Rectal smooth muscle tissue (tissue), 1 donor: ENCODE results near the gene SSTR3.

Experiments
- H3K27ac ChIP-seq: one replicate; pipeline ENCODE4 v1.7.0; 2013; ENCODE audit warnings: low read depth, low read length, inconsistent platforms
- H3K27me3 ChIP-seq: one replicate; pipeline ENCODE4 v1.7.0; 2013; ENCODE audit warnings: low read length; ENCODE audit not compliant: control insufficient read depth, insufficient read depth
- H3K36me3 ChIP-seq: one replicate; pipeline ENCODE4 v1.7.0; 2013; ENCODE audit warnings: low read length; ENCODE audit not compliant: control insufficient read depth, insufficient read depth
- H3K4me1 ChIP-seq: one replicate; pipeline ENCODE4 v1.7.0; 2013; ENCODE audit warnings: low read length; ENCODE audit not compliant: control insufficient read depth, insufficient read depth
- H3K4me3 ChIP-seq: one replicate; pipeline ENCODE4 v1.7.0; 2013; ENCODE audit warnings: low read length
- H3K9ac ChIP-seq: one replicate; pipeline ENCODE4 v1.7.0; 2013; ENCODE audit warnings: low read length

The SSTR3 gene

GRCh38 chr22:37212174-37212906, at the start of gene SSTR3:
TSS of gene SSTR3 (minus strand) at chr22:37212477. CDS start at chr22:37207803, 4,674 bp downstream.
- Histone ChIP-seq H3K4me1 (no peaks in the 10 kb centered on the region), H3K36me3 (no peaks in the 10 kb centered on the region), H3K27me3 (no peaks in the 10 kb centered on the region), H3K27ac (no peak within 1 kb of the TSS), H3K9ac (no peak within 1 kb of the TSS), H3K4me3 (no peak within 1 kb of the TSS)

DNA sequence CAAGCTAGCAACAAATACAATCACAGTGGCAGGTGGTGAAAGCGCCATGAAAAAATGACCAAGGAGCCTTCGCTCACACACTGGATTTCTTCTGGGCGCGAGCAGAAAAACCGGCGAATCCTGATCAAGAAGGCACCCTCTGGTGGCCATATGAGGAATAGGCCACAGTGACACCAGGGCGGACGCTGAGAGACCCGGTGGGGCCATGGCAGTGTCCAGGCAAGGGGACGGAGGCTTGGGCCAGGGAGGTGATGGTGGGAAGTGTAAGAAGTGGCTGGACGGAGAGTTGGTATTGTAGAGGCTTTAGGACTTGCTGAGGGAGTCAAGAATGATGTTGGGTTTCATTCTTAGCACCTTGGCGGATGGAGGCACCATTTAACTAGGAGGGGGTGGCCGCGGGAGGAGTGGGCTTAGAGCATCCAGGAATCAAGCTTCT, 48.6 kb upstream of the SSTR3 start:
- Histone ChIP-seq H3K4me3 (no peak overlapping the region), H3K4me1 (no peaks in the 10 kb centered on the region), H3K36me3 (no peaks in the 10 kb centered on the region), H3K27me3 (peaks cover 17% of the 10 kb centered on the region), H3K9ac (no peak overlapping the region), H3K27ac (no peak overlapping the region)

DNA sequence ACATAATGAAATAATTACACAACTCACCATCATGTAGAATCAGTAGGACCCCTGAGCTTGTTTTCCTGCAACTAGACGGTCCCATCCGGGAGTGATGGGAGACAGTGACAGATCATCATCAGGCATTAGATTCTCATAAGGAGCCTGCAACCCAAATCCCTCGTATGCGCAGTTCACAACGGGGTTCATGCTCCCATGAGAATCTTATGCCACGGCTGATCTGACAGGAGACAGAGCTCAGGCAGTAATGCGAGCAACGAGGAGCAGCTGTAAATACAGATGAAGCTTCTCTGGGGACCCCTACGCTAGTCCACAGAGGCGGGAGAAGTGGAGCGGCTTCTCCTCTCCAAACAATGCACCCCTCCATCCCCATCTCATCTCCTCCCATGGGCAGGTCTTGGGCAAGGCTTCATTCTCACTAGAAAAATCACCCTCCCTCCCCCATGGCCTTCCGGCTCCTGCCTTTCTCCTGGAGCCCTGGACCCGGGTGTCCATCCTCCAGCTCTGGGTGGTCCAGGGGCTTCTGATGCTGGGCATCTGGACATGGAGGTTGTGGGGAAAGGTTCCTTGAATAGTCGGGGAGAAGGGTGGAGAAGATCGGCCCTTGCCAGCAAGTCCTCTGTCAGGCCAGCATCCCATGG, 48.0 kb upstream of the SSTR3 start:
- Histone ChIP-seq H3K27me3 (peaks cover 17% of the 10 kb centered on the region), H3K4me3 (no peak overlapping the region), H3K4me1 (no peaks in the 10 kb centered on the region), H3K27ac (no peak overlapping the region), H3K9ac (no peak overlapping the region), H3K36me3 (no peaks in the 10 kb centered on the region)

DNA sequence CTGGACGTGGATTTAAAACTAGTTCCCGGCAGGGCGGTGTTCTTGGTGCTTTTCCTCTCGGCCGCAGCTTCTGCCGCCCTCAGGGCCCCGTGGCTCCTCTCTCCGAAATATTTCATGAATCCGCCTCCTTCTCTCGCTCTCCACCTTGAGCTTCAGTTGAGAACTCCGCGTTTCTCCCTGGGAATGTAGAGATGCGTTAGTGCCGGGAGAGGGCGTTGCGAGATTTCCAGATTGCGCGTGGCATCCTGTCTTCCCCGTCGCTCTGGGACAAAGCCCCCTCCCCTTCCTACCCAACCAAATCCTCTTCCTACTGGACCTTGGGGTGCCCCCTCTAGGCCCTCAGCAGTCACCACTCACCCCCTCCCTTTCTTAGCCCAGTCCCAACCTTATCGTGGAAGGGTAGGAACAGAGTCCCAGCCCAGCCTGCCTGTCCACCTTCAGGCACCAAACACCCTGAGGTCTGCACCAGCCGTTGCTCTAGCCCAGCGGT, 47.3 kb upstream of the SSTR3 start:
- Histone ChIP-seq H3K4me1 (no peaks in the 10 kb centered on the region), H3K4me3 (no peak overlapping the region), H3K27ac (no peak overlapping the region), H3K9ac (no peak overlapping the region), H3K27me3 (peaks cover 17% of the 10 kb centered on the region), H3K36me3 (no peaks in the 10 kb centered on the region)

DNA sequence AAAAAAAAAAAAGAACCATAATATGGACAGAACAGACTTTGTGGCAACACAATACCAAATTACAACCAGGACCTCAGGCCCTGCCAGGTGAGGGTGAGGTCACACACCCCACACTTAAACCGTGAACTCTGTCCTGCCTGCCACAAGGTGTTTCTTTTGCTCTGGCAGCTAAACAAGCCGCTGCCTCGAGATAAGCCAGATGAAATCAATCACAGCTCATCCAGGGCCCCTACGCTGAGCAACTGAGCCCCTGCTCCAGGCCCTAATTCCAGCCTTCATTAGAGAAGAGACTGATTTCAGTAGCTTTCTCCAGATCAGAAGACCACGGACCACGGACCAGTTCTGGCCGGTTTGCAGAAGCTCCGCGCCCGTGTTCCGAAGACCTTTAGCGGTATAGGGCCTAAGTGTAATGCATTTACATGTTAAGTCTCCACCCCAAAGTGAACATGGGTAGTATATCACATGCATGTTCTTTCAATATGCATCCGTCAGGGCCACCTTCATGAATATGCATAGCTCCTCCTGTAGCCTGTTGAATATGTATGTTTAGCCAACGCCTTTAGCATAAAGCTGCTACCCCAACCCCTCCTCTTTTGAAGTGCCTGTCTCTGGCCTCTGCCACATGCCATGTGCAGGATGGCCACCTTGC, 46.6 kb upstream of the SSTR3 start:
- H3K9ac ChIP-seq = no peak overlapping the region
- no peak overlapping the region for H3K27ac ChIP-seq
- H3K27me3 ChIP-seq = peaks cover 17% of the 10 kb centered on the region
- no peaks in the 10 kb centered on the region for H3K4me1 ChIP-seq
- H3K4me3 ChIP-seq = no peak overlapping the region
- H3K36me3 ChIP-seq = no peaks in the 10 kb centered on the region

- Histone ChIP-seq H3K36me3 (no peaks in the 10 kb centered on the region), H3K4me1 (no peaks in the 10 kb centered on the region), H3K27ac (no peak overlapping the region), H3K27me3 (peaks cover 17% of the 10 kb centered on the region), H3K9ac (no peak overlapping the region), H3K4me3 (no peak overlapping the region)
Measured at GRCh38 chr22:37258005-37258752, 45.9 kb upstream of the SSTR3 start.

- Histone ChIP-seq H3K27me3 (peaks cover 12% of the 10 kb centered on the region), H3K9ac (no peak overlapping the region)
Measured at GRCh38 chr22:37256075-37256726, 43.9 kb upstream of the SSTR3 start.

GRCh38 chr22:37255558-37256006, 43.3 kb upstream of the SSTR3 start:
- peaks cover 7% of the 10 kb centered on the region for H3K27me3 ChIP-seq
- no peak overlapping the region for H3K27ac ChIP-seq
- no peaks in the 10 kb centered on the region for H3K4me1 ChIP-seq
- H3K36me3 ChIP-seq = no peaks in the 10 kb centered on the region
- H3K4me3 ChIP-seq = no peak overlapping the region
- no peak overlapping the region for H3K9ac ChIP-seq

More at GRCh38 chr22:37256075-37256726, 43.9 kb upstream of the SSTR3 start:
- H3K4me1 ChIP-seq = no peaks in the 10 kb centered on the region
- no peaks in the 10 kb centered on the region for H3K36me3 ChIP-seq
- no peak overlapping the region for H3K27ac ChIP-seq
- no peak overlapping the region for H3K4me3 ChIP-seq

GRCh38 chr22:37254867-37255233, 42.6 kb upstream of the SSTR3 start:
- H3K27me3 ChIP-seq = peaks cover 5% of the 10 kb centered on the region

DNA sequence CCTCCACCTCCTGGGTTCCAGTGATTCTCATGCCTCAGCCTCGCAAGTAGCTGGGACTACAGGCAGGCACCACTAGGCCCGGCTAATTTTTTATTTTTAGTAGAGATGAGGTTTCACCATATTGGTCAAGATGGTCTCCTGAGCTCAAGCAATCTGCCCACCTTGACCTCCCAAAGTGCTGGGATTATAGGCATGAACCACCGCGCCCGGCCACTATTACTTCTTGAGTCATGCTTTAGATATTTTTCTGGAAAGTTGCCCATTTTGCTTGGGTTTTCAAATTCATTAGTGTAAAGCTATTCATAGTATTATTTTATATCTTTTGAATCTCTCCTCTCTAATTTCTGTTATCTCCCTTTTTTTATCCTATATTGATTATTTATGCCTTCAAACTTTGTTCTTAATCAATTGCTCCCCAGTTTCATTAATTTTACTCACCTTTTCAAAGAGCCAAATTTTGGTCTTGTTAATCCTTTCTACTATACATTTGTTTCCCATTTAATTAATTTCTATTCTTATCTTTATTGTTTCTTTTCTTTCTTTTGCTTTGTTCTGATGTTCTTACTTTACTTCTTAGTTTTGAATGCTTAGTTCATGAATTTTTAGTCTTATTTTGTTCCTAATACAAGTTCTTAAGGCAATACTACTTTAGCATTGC, 42.1 kb upstream of the SSTR3 start:
- peaks cover under 1% of the 10 kb centered on the region for H3K27me3 ChIP-seq
- no peak overlapping the region for H3K9ac ChIP-seq
- no peaks in the 10 kb centered on the region for H3K36me3 ChIP-seq
- H3K27ac ChIP-seq = no peak overlapping the region
- H3K4me3 ChIP-seq = no peak overlapping the region
- no peaks in the 10 kb centered on the region for H3K4me1 ChIP-seq

More at GRCh38 chr22:37254867-37255233, 42.6 kb upstream of the SSTR3 start:
- H3K36me3 ChIP-seq = no peaks in the 10 kb centered on the region
- no peak overlapping the region for H3K4me3 ChIP-seq
- H3K4me1 ChIP-seq = no peaks in the 10 kb centered on the region
- no peak overlapping the region for H3K27ac ChIP-seq
- no peak overlapping the region for H3K9ac ChIP-seq

- H3K4me3 ChIP-seq = no peak overlapping the region
- H3K27me3 ChIP-seq = no peaks in the 10 kb centered on the region
- no peak overlapping the region for H3K9ac ChIP-seq
Measured at GRCh38 chr22:37253126-37253660, 40.9 kb upstream of the SSTR3 start.

More at GRCh38 chr22:37253126-37253660, 40.9 kb upstream of the SSTR3 start:
- H3K36me3 ChIP-seq = no peaks in the 10 kb centered on the region
- H3K27ac ChIP-seq = no peak overlapping the region
- H3K4me1 ChIP-seq = no peaks in the 10 kb centered on the region
